Psoas muscle (tissue), 8 donors: ENCODE results near the gene AUTS2. TPM values are rescaled to one million over a fixed set of nuclear protein-coding genes. Genes with fewer than 3 reads are reported as not detected.

Experiments used
- ATAC-seq, 4 donors: fragments of 200-7000 bp; cut with Tn5 transposase; one replicate each; pipeline ENCODE4 v1.9.1; 2020; ENCODE audit warnings: moderate library complexity in 3 of 4, mild to moderate bottlenecking in 2 of 4
- DNase-seq, 2 donors: peaks; one replicate each; pipeline ENCODE4 v3.0.0-alpha.2; 2020
- H3K27ac ChIP-seq: fragments of 200-600 bp; one replicate; pipeline ENCODE4 v1.8.0; 2022
- H3K27me3 ChIP-seq, 3 donors: fragments of 200-600 bp in 1 of 3; one replicate each; pipeline versions ENCODE4 v1.6.1 to v1.8.0; 2013 to 2022; ENCODE audit warnings: low read length in 2 of 3, mild to moderate bottlenecking in 2 of 3, moderate library complexity in 1 of 3; ENCODE audit not compliant: insufficient read depth in 3 of 3
- H3K36me3 ChIP-seq, 2 donors: fragments of 200-600 bp in 1 of 2; one replicate each; pipeline versions ENCODE4 v1.6.1 to v1.8.0; 2013 to 2022; ENCODE audit warnings: low read depth in 1 of 2, mild to moderate bottlenecking in 1 of 2, moderate library complexity in 1 of 2; ENCODE audit not compliant: insufficient read depth in 1 of 2
- H3K4me1 ChIP-seq: fragments of 200-600 bp; one replicate; pipeline ENCODE4 v1.8.0; 2022
- H3K4me3 ChIP-seq: fragments of 200-600 bp; one replicate; pipeline ENCODE4 v1.8.0; 2022; ENCODE audit warnings: mild to moderate bottlenecking
- H3K9me3 ChIP-seq: fragments of 200-600 bp; one replicate; pipeline ENCODE4 v1.8.0; 2022
- CTCF ChIP-seq: fragments of 200-600 bp; IDR thresholded peaks from one replicate; pipeline ENCODE4 v1.8.0; 2022; ENCODE audit warnings: antibody characterized with exemption
- WGBS, 3 donors: extraction: QIAGEN DNeasy Blood & Tissue Kit; methylation state at CpG; one replicate each; pipeline versions ENCODE4 v1.1.6 to v1.1.7; 2013; 5-methylcytosine and 5-hydroxymethylcytosine counted together
- intact Hi-C, 2 donors: fragments of 100-400 bp; cut with DNase I; formaldehyde crosslinking; loops; one replicate each; pipeline versions ENCODE4 v1.11.0 to v1.14.2; 2022
- polyA plus RNA-seq, 3 donors: library from polyadenylated mRNA; stranded (reverse); fragments of 200-250 nt; gene quantifications; one replicate each; pipeline ENCODE4 v1.2.3, GENCODE V29; 2013
- total RNA-seq, 4 donors: library from RNA; stranded (reverse); fragmentation: NEBNext Ultra II Directional in 2 of 4; extraction: Animal tissue kit (Norgen Biotek cat#: 25700) in 2 of 4; gene quantifications; one replicate each; pipeline versions ENCODE4 v1.2.1 to v1.2.4, GENCODE V29; 2021 to 2023
- donor health status: healthy with polysubstance abuse.
- donor health status: DM: no; HTN: no; CAD: no; lungs with moderate emphysema.
- donor health status: Bipolar disorder and iron deficiency.
- donor health status: healthy.
- donor health status: DM: yes; HTN: yes; CAD: no.
- donor health status: DM: no; HTN: no; CAD: no.
- donor health status: DM: no; HTN: no; CAD: no.
- donor health status: DM: yes; HTN: yes; CAD: no.

AUTS2 gene
- total and polyA plus RNA-seq, 7 donors, result 5.0 to 33.5 (median 14.3) TPM

DNA sequence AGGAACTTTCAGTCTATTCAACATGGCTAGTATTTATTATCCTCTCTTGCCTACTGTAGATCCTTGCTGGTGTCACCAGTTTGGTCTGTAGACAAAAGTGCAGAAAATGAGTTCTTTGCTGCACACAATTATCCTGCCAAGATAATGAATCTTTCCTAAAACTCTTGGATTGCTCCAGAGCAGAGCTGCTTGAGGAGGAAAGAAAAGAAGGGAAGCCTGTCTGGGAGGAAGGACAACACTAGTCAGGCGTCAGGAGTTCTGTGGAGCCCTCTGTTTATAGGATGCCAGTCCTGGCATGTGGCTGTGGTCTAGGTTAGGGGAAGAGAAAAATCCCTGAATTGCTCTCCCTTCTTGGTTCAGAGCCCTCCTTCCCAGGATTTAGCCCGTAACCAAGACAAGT, 1103.7 kb downstream of the AUTS2 start:
- Histone ChIP-seq H3K27ac (no peak overlapping the region), H3K4me3 (no peak overlapping the region), H3K36me3 (no peaks in the 10 kb centered on the region), H3K27me3 (no peaks in the 10 kb centered on the region), H3K9me3 (no peaks in the 10 kb centered on the region), H3K4me1 (peaks cover 44% of the 10 kb centered on the region)
- intact Hi-C loops, result loop anchor here in 1 of 2 donors (10.0 kb wide), 1 partner anchor 637 kb away; no protein-coding TSS in a partner anchor
- DNase-seq (no peak), ATAC-seq (no peak)
- 87 to 92% (median 91%) methylated on average over 2 of the region's 2 CpGs for WGBS, 3 donors
- TF ChIP-seq CTCF, result no peak

- H3K36me3 ChIP-seq, result no peaks in the 10 kb centered on the region
- no peak for DNase-seq
- WGBS, 3 donors, result 95 to 98% (median 97%) methylated on average over 4 of the region's 4 CpGs
- no peak for TF ChIP-seq CTCF
- no peak overlapping the region for H3K27ac ChIP-seq
- no peaks in the 10 kb centered on the region for H3K9me3 ChIP-seq
- no peak overlapping the region for H3K4me3 ChIP-seq
- ATAC-seq, result no peak
- intact Hi-C loops, result loop anchor here in 1 of 2 donors (10.0 kb wide), 1 partner anchor 639 kb away; no protein-coding TSS in a partner anchor
- no peaks in the 10 kb centered on the region for H3K27me3 ChIP-seq
- H3K4me1 ChIP-seq, result peaks cover 42% of the 10 kb centered on the region
Measured at GRCh38 chr7:70703785-70704184, 1105.5 kb downstream of the AUTS2 start.

- Histone ChIP-seq H3K4me1 (peaks cover 38% of the 10 kb centered on the region), H3K36me3 (no peaks in the 10 kb centered on the region), H3K27me3 (no peaks in the 10 kb centered on the region), H3K27ac (no peak overlapping the region), H3K9me3 (no peaks in the 10 kb centered on the region), H3K4me3 (no peak overlapping the region)
- TF ChIP-seq CTCF, result no peak
- WGBS, 3 donors, result 89 to 90% (median 90%) methylated on average over 5 of the region's 5 CpGs
- intact Hi-C loops, result loop anchor here in 1 of 2 donors (10.0 kb wide), 1 partner anchor 640 kb away; no protein-coding TSS in a partner anchor
- no peak for ATAC-seq
- no peak for DNase-seq
Measured at GRCh38 chr7:70704831-70705346, 1106.6 kb downstream of the AUTS2 start.

DNA sequence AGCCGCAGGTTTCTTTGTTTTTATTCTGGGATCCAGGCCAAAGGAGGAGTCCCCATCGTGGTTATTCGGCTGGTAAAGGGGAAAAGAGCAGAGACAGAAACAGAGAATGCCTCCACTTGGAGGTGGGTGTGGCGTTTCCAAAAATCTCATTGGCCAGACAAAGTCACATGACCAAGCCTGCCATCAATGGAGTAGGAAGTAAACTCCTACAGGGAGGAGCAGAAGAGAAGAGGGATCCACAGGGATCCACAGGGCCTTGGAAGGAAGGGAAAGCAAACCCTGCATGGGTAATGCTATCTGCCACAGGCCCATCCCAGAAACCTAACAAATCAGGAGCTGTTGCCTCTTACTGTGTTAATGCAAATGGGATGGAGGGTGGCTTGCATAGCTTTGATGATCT, 1107.9 kb downstream of the AUTS2 start:
- Histone ChIP-seq H3K36me3 (no peaks in the 10 kb centered on the region), H3K27ac (no peak overlapping the region), H3K4me3 (no peak overlapping the region), H3K4me1 (peaks cover 40% of the 10 kb centered on the region), H3K9me3 (no peaks in the 10 kb centered on the region), H3K27me3 (no peaks in the 10 kb centered on the region)
- TF ChIP-seq CTCF, result no peak
- ATAC-seq, result no peak
- intact Hi-C loops, result loop anchor here in 1 of 2 donors (10.0 kb wide), 1 partner anchor 641 kb away; no protein-coding TSS in a partner anchor
- DNase-seq, result no peak
- WGBS, 3 donors, result 76 to 83% (median 79%) methylated on average over 4 of the region's 4 CpGs

DNA sequence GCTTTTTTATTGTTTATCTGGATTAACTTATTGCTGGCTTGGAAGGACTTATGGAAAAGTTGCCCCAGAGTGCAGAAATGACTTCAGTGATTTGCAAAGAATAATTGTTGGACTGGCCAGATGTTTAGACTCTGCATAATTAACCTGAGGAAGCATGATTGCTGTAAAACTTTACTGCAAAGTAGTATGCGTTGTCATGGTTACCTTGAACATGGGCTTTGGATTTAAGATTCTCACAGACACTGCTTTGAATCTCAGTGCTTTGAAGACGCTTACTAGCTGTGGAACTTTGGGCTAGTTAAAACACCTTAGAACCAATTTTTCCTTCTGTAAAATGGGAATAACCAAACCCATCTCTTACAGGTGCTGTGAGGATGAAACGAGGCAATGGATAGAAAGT, 1108.4 kb downstream of the AUTS2 start:
- DNase-seq (no peak), ATAC-seq (no peak)
- no peak overlapping the region for H3K27ac ChIP-seq
- 96 to 98% (median 97%) methylated on average over 3 of the region's 3 CpGs for WGBS, 3 donors
- no peak for TF ChIP-seq CTCF
- H3K9me3 ChIP-seq, result no peaks in the 10 kb centered on the region
- H3K27me3 ChIP-seq, result no peaks in the 10 kb centered on the region
- H3K36me3 ChIP-seq, result no peaks in the 10 kb centered on the region
- H3K4me3 ChIP-seq, result no peak overlapping the region
- H3K4me1 ChIP-seq, result peaks cover 41% of the 10 kb centered on the region
- intact Hi-C loops, result loop anchor here in 1 of 2 donors (10.0 kb wide), 1 partner anchor 642 kb away; no protein-coding TSS in a partner anchor
